Urinary bladder (tissue), 4 donors: Measurements from ENCODE around the gene MAN1B1. TPM values are rescaled to one million over a fixed set of nuclear protein-coding genes. Genes with fewer than 3 reads are reported as not detected.

Experiments used
- DNase-seq: peaks from one replicate; pipeline ENCODE4 v3.0.0-alpha.2; 2015; ENCODE audit errors: extremely low spot score
- H3K27ac ChIP-seq: one replicate; pipeline ENCODE4 v1.5.1; 2013; ENCODE audit warnings: low read depth, mild to moderate bottlenecking, moderate library complexity
- H3K36me3 ChIP-seq: one replicate; pipeline ENCODE4 v1.6.1; 2013; ENCODE audit warnings: mild to moderate bottlenecking, moderate library complexity; ENCODE audit not compliant: insufficient read depth
- H3K4me1 ChIP-seq: one replicate; pipeline ENCODE4 v1.6.1; 2013; ENCODE audit warnings: mild to moderate bottlenecking, moderate library complexity; ENCODE audit not compliant: insufficient read depth
- H3K4me3 ChIP-seq: one replicate; pipeline ENCODE4 v1.5.1; 2013; ENCODE audit warnings: low read depth, low read length
- WGBS: extraction: QIAGEN DNeasy Blood & Tissue Kit; methylation state at CpG from one replicate; pipeline ENCODE4 v1.1.7; 2013; 5-methylcytosine and 5-hydroxymethylcytosine counted together
- polyA plus RNA-seq: library from polyadenylated mRNA; stranded (reverse); fragments of 200-250 nt; gene quantifications from one replicate; pipeline ENCODE4 v1.2.3, GENCODE V29; 2013
- total RNA-seq: library from RNA; depleted of rRNA; stranded (reverse); fragments of >200 nt; gene quantifications from one replicate; pipeline ENCODE4 v1.2.3, GENCODE V29; 2014
- donor health status: healthy with polysubstance abuse.
- donor health status: healthy.

MAN1B1 gene
- total and polyA plus RNA-seq, 2 donors = 29.1 to 38.5 TPM

GRCh38 chr9:137048655-137049543, 37.9 kb upstream of the MAN1B1 start:
- 43% methylated on average over 72 of the region's 72 CpGs for WGBS
- H3K4me3 ChIP-seq = no peak overlapping the region
- no peaks in the 10 kb centered on the region for H3K36me3 ChIP-seq
- no peaks in the 10 kb centered on the region for H3K4me1 ChIP-seq
- H3K27ac ChIP-seq = no peak overlapping the region
- no peak for DNase-seq

GRCh38 chr9:137049544-137050449, 37.0 kb upstream of the MAN1B1 start:
- Histone ChIP-seq H3K27ac (no peak overlapping the region), H3K36me3 (no peaks in the 10 kb centered on the region), H3K4me3 (no peak overlapping the region), H3K4me1 (no peaks in the 10 kb centered on the region)
- no peak for DNase-seq
- WGBS = 53% methylated on average over 38 of the region's 38 CpGs

GRCh38 chr9:137050570-137050969, 36.2 kb upstream of the MAN1B1 start:
- H3K4me1 ChIP-seq = no peaks in the 10 kb centered on the region
- H3K36me3 ChIP-seq = no peaks in the 10 kb centered on the region
- 94% methylated on average over 5 of the region's 5 CpGs for WGBS
- H3K4me3 ChIP-seq = no peak overlapping the region
- no peak for DNase-seq
- H3K27ac ChIP-seq = no peak overlapping the region

GRCh38 chr9:137051145-137051724, 35.5 kb upstream of the MAN1B1 start:
- Histone ChIP-seq H3K27ac (no peak overlapping the region), H3K36me3 (no peaks in the 10 kb centered on the region), H3K4me1 (no peaks in the 10 kb centered on the region), H3K4me3 (no peak overlapping the region)
- 92% methylated on average over 17 of the region's 17 CpGs for WGBS
- no peak for DNase-seq

- Histone ChIP-seq H3K4me3 (no peak overlapping the region), H3K4me1 (no peaks in the 10 kb centered on the region)
Observed at GRCh38 chr9:137052293-137052692, 34.5 kb upstream of the MAN1B1 start.

GRCh38 chr9:137052998-137053943, 33.5 kb upstream of the MAN1B1 start:
- H3K27ac ChIP-seq = no peak overlapping the region
- no peaks in the 10 kb centered on the region for H3K4me1 ChIP-seq
- peak overlapping the region; percentile 38 for H3K4me3 ChIP-seq

More at GRCh38 chr9:137052293-137052692, 34.5 kb upstream of the MAN1B1 start:
- WGBS = 85% methylated on average over 8 of the region's 8 CpGs
- DNase-seq = no peak
- H3K27ac ChIP-seq = no peak overlapping the region
- no peaks in the 10 kb centered on the region for H3K36me3 ChIP-seq

GRCh38 chr9:137053944-137054931, 32.5 kb upstream of the MAN1B1 start, which contains the start of gene ENTPD2:
Gene ENTPD2 (minus strand): TSS chr9:137054061. CDS start chr9:137053997, 64 bp downstream.
- H3K36me3 ChIP-seq = no peaks in the 10 kb centered on the region
- no peaks in the 10 kb centered on the region for H3K4me1 ChIP-seq
- WGBS = 24% methylated on average over 90 of the region's 90 CpGs
- DNase-seq = no peak
- no peak within 1 kb of the TSS for H3K27ac ChIP-seq
- peak within 1 kb of the TSS; percentile 38 for H3K4me3 ChIP-seq

More at GRCh38 chr9:137052998-137053943, 33.5 kb upstream of the MAN1B1 start:
- DNase-seq = no peak
- no peaks in the 10 kb centered on the region for H3K36me3 ChIP-seq
- 18% methylated on average over 71 of the region's 71 CpGs for WGBS

- no peak for DNase-seq
- Histone ChIP-seq H3K4me1 (no peaks in the 10 kb centered on the region), H3K27ac (no peak overlapping the region), H3K36me3 (no peaks in the 10 kb centered on the region), H3K4me3 (no peak overlapping the region)
- WGBS = 63% methylated on average over 17 of the region's 17 CpGs
Observed at GRCh38 chr9:137054932-137055384, 31.8 kb upstream of the MAN1B1 start.

- WGBS = 22% methylated on average over 28 of the region's 28 CpGs
- Histone ChIP-seq H3K4me1 (no peaks in the 10 kb centered on the region), H3K36me3 (no peaks in the 10 kb centered on the region), H3K27ac (no peak overlapping the region), H3K4me3 (no peak overlapping the region)
- DNase-seq = peak; percentile 89
Observed at GRCh38 chr9:137055385-137056364, 31.1 kb upstream of the MAN1B1 start.

GRCh38 chr9:137056739-137057415, 29.9 kb upstream of the MAN1B1 start:
- Histone ChIP-seq H3K36me3 (no peaks in the 10 kb centered on the region), H3K27ac (no peak overlapping the region), H3K4me1 (no peaks in the 10 kb centered on the region), H3K4me3 (no peak overlapping the region)
- 67% methylated on average over 17 of the region's 17 CpGs for WGBS
- no peak for DNase-seq
